ENCODE measurements around the gene KLHL22.
"Not testable (repeated sequence)": the region's sequence is repeated elsewhere in the genome, so short reads cannot be mapped to it uniquely, and the experiment has no call there.

DNA sequence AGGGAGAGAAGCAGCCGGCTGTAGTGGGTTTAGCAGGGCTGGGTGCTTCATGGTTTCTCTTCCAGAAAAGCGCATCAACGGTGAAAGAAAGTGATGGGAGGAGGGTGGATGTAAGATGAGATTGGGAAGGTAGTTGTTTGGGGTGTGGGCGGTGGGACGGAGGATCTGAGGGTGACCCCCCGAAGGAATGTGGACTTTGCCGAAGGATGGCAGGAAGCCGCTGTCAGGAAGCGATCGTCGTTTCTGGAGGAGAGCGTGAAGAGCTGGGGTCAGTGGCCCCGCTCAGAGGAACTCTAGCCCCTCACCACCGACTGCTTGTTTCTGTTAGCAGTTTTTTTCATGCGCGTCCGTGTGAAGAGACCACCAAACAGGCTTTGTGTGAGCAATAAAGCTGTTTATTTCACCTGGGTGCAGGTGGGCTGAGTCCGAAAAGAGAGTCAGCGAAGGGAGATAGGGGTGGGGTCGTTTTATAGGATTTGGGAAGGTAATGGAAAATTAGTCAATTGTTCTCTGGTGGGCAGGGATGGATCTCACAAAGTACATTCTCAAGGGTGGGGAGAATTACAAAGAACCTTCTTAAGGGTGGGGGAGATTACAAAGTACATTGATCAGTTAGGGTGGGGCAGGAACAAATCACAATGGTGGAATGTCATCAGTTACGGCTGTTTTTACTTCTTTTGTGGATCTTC, 12.6 kb upstream of the KLHL22 start:
- not testable (repeated sequence) for TF ChIP-seq ZIK1 (CRISPR knock-in tag; IDR thresholded peaks at IDR 0.05; ENCODE audit: borderline replicate concordance, low read depth); NFE2L2 (IDR thresholded peaks at IDR 0.05; ENCODE audit: low read length); ZNF274 (CRISPR knock-in tag; IDR thresholded peaks at IDR 0.05); YY1 (IDR thresholded peaks at IDR 0.05; ENCODE audit: insufficient read depth, insufficient replicate concordance, low read depth, low read length); CTCF (CRISPR knock-in tag; IDR thresholded peaks at IDR 0.05); POLR2A (IDR thresholded peaks at IDR 0.05; ENCODE audit: insufficient read depth in 1 of 2, low read depth in 2 of 2, low read length in 2 of 2)
- TF ChIP-seq, protein P1, sequence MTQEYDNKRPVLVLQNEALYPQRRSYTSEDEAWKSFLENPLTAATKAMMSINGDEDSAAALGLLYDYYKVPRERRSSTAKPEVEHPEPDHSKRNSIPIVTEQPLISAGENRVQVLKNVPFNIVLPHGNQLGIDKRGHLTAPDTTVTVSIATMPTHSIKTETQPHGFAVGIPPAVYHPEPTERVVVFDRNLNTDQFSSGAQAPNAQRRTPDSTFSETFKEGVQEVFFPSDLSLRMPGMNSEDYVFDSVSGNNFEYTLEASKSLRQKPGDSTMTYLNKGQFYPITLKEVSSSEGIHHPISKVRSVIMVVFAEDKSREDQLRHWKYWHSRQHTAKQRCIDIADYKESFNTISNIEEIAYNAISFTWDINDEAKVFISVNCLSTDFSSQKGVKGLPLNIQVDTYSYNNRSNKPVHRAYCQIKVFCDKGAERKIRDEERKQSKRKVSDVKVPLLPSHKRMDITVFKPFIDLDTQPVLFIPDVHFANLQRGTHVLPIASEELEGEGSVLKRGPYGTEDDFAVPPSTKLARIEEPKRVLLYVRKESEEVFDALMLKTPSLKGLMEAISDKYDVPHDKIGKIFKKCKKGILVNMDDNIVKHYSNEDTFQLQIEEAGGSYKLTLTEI (CRISPR knock-in tag; conservative IDR thresholded peaks at IDR 0.05): not testable (repeated sequence)
- TF ChIP-seq, protein P2, sequence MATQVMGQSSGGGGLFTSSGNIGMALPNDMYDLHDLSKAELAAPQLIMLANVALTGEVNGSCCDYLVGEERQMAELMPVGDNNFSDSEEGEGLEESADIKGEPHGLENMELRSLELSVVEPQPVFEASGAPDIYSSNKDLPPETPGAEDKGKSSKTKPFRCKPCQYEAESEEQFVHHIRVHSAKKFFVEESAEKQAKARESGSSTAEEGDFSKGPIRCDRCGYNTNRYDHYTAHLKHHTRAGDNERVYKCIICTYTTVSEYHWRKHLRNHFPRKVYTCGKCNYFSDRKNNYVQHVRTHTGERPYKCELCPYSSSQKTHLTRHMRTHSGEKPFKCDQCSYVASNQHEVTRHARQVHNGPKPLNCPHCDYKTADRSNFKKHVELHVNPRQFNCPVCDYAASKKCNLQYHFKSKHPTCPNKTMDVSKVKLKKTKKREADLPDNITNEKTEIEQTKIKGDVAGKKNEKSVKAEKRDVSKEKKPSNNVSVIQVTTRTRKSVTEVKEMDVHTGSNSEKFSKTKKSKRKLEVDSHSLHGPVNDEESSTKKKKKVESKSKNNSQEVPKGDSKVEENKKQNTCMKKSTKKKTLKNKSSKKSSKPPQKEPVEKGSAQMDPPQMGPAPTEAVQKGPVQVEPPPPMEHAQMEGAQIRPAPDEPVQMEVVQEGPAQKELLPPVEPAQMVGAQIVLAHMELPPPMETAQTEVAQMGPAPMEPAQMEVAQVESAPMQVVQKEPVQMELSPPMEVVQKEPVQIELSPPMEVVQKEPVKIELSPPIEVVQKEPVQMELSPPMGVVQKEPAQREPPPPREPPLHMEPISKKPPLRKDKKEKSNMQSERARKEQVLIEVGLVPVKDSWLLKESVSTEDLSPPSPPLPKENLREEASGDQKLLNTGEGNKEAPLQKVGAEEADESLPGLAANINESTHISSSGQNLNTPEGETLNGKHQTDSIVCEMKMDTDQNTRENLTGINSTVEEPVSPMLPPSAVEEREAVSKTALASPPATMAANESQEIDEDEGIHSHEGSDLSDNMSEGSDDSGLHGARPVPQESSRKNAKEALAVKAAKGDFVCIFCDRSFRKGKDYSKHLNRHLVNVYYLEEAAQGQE (IDR thresholded peaks at IDR 0.05; ENCODE audit: borderline replicate concordance in 1 of 2, low read depth in 1 of 2, low read length in 2 of 2): not testable (repeated sequence)

Measured in HepG2 (cell line).